ENCODE results near the gene ZNF821. TPM values are rescaled to one million over a fixed set of nuclear protein-coding genes. Genes with fewer than 3 reads are reported as not detected.

ZNF821 gene, protein sequence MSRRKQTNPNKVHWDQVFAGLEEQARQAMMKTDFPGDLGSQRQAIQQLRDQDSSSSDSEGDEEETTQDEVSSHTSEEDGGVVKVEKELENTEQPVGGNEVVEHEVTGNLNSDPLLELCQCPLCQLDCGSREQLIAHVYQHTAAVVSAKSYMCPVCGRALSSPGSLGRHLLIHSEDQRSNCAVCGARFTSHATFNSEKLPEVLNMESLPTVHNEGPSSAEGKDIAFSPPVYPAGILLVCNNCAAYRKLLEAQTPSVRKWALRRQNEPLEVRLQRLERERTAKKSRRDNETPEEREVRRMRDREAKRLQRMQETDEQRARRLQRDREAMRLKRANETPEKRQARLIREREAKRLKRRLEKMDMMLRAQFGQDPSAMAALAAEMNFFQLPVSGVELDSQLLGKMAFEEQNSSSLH
- 3.2 and 5.9 TPM in 2 replicates for total RNA-seq

GRCh38 chr16:71883849-71884638 lies at the start of gene ZNF821:
ZNF821 (minus strand) TSS chr16:71884182; CDS start chr16:71879946, 4,236 bp downstream.

GRCh38 chr16:71894921-71895678 lies 11.1 kb upstream of the ZNF821 start, which contains the start of gene IST1:
IST1 (plus strand) TSS chr16:71895531; CDS start chr16:71915641, 20,110 bp downstream.

GRCh38 chr16:71845639-71846430 lies 38.1 kb downstream of the ZNF821 start, which contains the start of gene ATXN1L:
ATXN1L (plus strand) TSS chr16:71845976; CDS start chr16:71849741, 3,765 bp downstream.

Other genes with a start within 250 kb of the ZNF821 start
- gene PHLPP2, start 159.5 kb downstream of the ZNF821 start, total RNA-seq, result 3.9 and 9.1 TPM in 2 replicates
- 31.4 and 82.1 TPM in 2 replicates for gene AP1G1, start 75.3 kb downstream of the ZNF821 start, total RNA-seq
- gene ATXN1L, start 38.2 kb downstream of the ZNF821 start, total RNA-seq, result 10.2 and 22.3 TPM in 2 replicates
- gene IST1, start 11.3 kb upstream of the ZNF821 start, total RNA-seq, result 105 and 166 TPM in 2 replicates
- under 0.01 TPM in 1 of 2 replicates, not detected in the other for gene PKD1L3, start 116.2 kb upstream of the ZNF821 start, total RNA-seq
- gene DHODH, start 124.6 kb upstream of the ZNF821 start, total RNA-seq, result 1.9 and 5.1 TPM in 2 replicates
- gene HP, start 170.3 kb upstream of the ZNF821 start, total RNA-seq, result not detected in 2 replicates
- not detected in 2 replicates for gene HPR, start 179.0 kb upstream of the ZNF821 start, total RNA-seq
- gene TXNL4B, start 209.4 kb upstream of the ZNF821 start, total RNA-seq, result 3.2 and 9.2 TPM in 2 replicates
- gene DHX38, start 209.7 kb upstream of the ZNF821 start, total RNA-seq, result 94.1 and 144 TPM in 2 replicates